SK-N-SH (cell line): ENCODE measurements around the gene ARCN1. TPM values are rescaled to one million over a fixed set of nuclear protein-coding genes. Genes with fewer than 3 reads are reported as not detected.
A peak's percentile ranks its signal among the peaks of the same experiment; 100 is the strongest.

ENCODE experiments used
- CTCF ChIA-PET: fragments of 300-600, 350-600 bp; formaldehyde crosslinking; extraction: SDS; loops from one replicate; lab custom pipeline; 2021; lab: Yijun Ruan, JAX
- POLR2A ChIA-PET: fragments of 350-600 bp; sonication (Branson Sonifier 250); formaldehyde crosslinking; extraction: SDS; loops from one replicate; lab custom pipeline; 2020; ENCODE audit warnings: antibody characterized with exemption, inconsistent platforms; lab: Yijun Ruan, JAX
- DNase-seq: peaks from one replicate; pipeline ENCODE4 v3.0.0; 2012
- H2AFZ ChIP-seq: fragments of 200-600 bp; sonication (generic); 2 replicates; pipeline ENCODE4 v1.8.1; 2016; ENCODE audit warnings: antibody characterized with exemption, mild to moderate bottlenecking, low read depth
- H3F3A ChIP-seq: fragments of 200-600 bp; sonication (generic); replicated peaks from 2 replicates; pipeline ENCODE3; 2016; ENCODE audit warnings: antibody characterized with exemption, mild to moderate bottlenecking; ENCODE audit not compliant: insufficient read depth
- H3K27ac ChIP-seq, 2 experiments: fragments of 200-500 bp in 1 of 2; fragments of 200-600 bp in 1 of 2; sonication (Bioruptor generic) in 1 of 2; sonication (generic), shearing (Covaris generic) in 1 of 2; 2 replicates each; pipeline versions ENCODE4 v1.5.1 to v1.6.1; 2014 to 2016; ENCODE audit warnings: low read depth in 2 of 2, inconsistent platforms in 1 of 2, low read length in 1 of 2, mild to moderate bottlenecking in 1 of 2, mixed read lengths in 1 of 2
- H3K27me3 ChIP-seq: fragments of 200-600 bp; sonication (generic), shearing (Covaris generic); 2 replicates; pipeline ENCODE4 v1.6.1; 2016; ENCODE audit warnings: mixed run types; ENCODE audit not compliant: insufficient read depth
- H3K36me3 ChIP-seq, 2 experiments: fragments of 200-500 bp in 1 of 2; fragments of 200-600 bp in 1 of 2; sonication (Bioruptor generic) in 1 of 2; sonication (generic) in 1 of 2; replicated peaks in 1 of 2; 2 replicates each; pipeline versions ENCODE3 to v1.5.1; 2014 to 2016; ENCODE audit warnings: low read length in 1 of 2, mild to moderate bottlenecking in 1 of 2; ENCODE audit not compliant: insufficient read depth in 2 of 2, control insufficient read depth in 1 of 2
- H3K4me1 ChIP-seq, 2 experiments: fragments of 200-500 bp in 1 of 2; fragments of 200-600 bp in 1 of 2; sonication (Bioruptor generic) in 1 of 2; sonication (generic), shearing (Covaris generic) in 1 of 2; 2 replicates each; pipeline versions ENCODE4 v1.5.1 to v1.6.1; 2014 to 2016; ENCODE audit warnings: low read depth in 1 of 2, low read length in 1 of 2, mixed run types in 1 of 2; ENCODE audit not compliant: insufficient read depth in 2 of 2, control insufficient read depth in 1 of 2
- H3K4me2 ChIP-seq: fragments of 200-600 bp; sonication (generic), shearing (Covaris generic); 2 replicates; pipeline ENCODE4 v1.6.1; 2017; ENCODE audit warnings: mixed run types
- H3K4me3 ChIP-seq, 2 experiments: fragments of 200-500 bp in 1 of 2; fragments of 200-600 bp in 1 of 2; sonication (Bioruptor generic) in 1 of 2; sonication (generic), shearing (Covaris generic) in 1 of 2; 2 replicates each; pipeline versions ENCODE4 v1.5.1 to v1.8.1; 2014 to 2016; ENCODE audit warnings: low read depth in 2 of 2, inconsistent platforms in 1 of 2, low read length in 1 of 2, mild to moderate bottlenecking in 1 of 2, mixed read lengths in 1 of 2, moderate library complexity in 1 of 2
- H3K79me2 ChIP-seq: fragments of 200-600 bp; sonication (generic); 2 replicates; pipeline ENCODE4 v1.8.1; 2017; ENCODE audit warnings: mild to moderate bottlenecking; ENCODE audit not compliant: insufficient read depth
- H3K9ac ChIP-seq: fragments of 200-600 bp; sonication (generic); 2 replicates; pipeline ENCODE4 v1.6.1; 2017; ENCODE audit warnings: mixed run types
- H3K9me2 ChIP-seq: fragments of 200-600 bp; sonication (generic); 2 replicates; pipeline ENCODE4 v1.6.1; 2017; ENCODE audit warnings: mixed run types
- H3K9me3 ChIP-seq: fragments of 200-600 bp; sonication (generic); 2 replicates; pipeline ENCODE4 v1.6.1; 2017; ENCODE audit warnings: mixed run types, mild to moderate bottlenecking, moderate library complexity
- H4K20me1 ChIP-seq: fragments of 200-600 bp; sonication (generic); 2 replicates; pipeline ENCODE4 v1.6.1; 2017; ENCODE audit warnings: mild to moderate bottlenecking, mixed run types; ENCODE audit not compliant: insufficient read depth
- CHD2 ChIP-seq: fragments of 150-350 bp; IDR thresholded peaks from 2 replicates; pipeline ENCODE4 v1.6.1; 2018; ENCODE audit warnings: low read length; ENCODE audit not compliant: partially characterized antibody
- CTCF ChIP-seq: fragments of 200-600 bp; sonication (generic); IDR thresholded peaks from 2 replicates; pipeline ENCODE4 v1.6.1; 2017; ENCODE audit warnings: antibody characterized with exemption, mild to moderate bottlenecking, moderate library complexity
- ELF1 ChIP-seq: IDR thresholded peaks from 2 replicates; pipeline ENCODE4 v1.4.0; 2012
- EP300 ChIP-seq, 2 experiments: IDR thresholded peaks; 2 replicates each; pipeline versions ENCODE4 v1.4.0 to v1.6.1; 2012; ENCODE audit warnings: borderline replicate concordance in 1 of 2, low read depth in 1 of 2, low read length in 1 of 2
- EZH2phosphoT487 ChIP-seq: fragments of 200-600 bp; sonication (generic); IDR thresholded peaks from 2 replicates; pipeline ENCODE4 v1.6.1; 2017; ENCODE audit warnings: low read depth, mixed run types, mild to moderate bottlenecking, antibody characterized with exemption, moderate library complexity, borderline replicate concordance
- FOXM1 ChIP-seq: IDR thresholded peaks from 2 replicates; pipeline ENCODE4 v1.4.0; 2012; ENCODE audit warnings: low read depth, mild to moderate bottlenecking
- GABPA ChIP-seq: IDR thresholded peaks from 2 replicates; pipeline ENCODE4 v1.4.0; 2012; ENCODE audit warnings: low read depth, mild to moderate bottlenecking
- GATA2 ChIP-seq: sonication (generic); formaldehyde crosslinking; IDR thresholded peaks from 2 replicates; pipeline ENCODE4 v1.5.0; 2020; ENCODE audit warnings: mild to moderate bottlenecking, missing genetic modification reagents
- MEF2A ChIP-seq: IDR thresholded peaks from 2 replicates; pipeline ENCODE4 v1.4.0; 2012; ENCODE audit warnings: low read depth, borderline replicate concordance
- MXI1 ChIP-seq: IDR thresholded peaks from 2 replicates; pipeline ENCODE4 v1.6.1; 2012; ENCODE audit warnings: mild to moderate bottlenecking, low read depth, low read length, improper control_type of control experiment
- NFIC ChIP-seq: IDR thresholded peaks from 2 replicates; pipeline ENCODE4 v1.4.0; 2012; ENCODE audit warnings: borderline replicate concordance
- PBX3 ChIP-seq: IDR thresholded peaks from 2 replicates; pipeline ENCODE4; 2012
- RCOR1 ChIP-seq: fragments of 150-350 bp; IDR thresholded peaks from 2 replicates; pipeline ENCODE4 v1.6.1; 2017; ENCODE audit warnings: antibody characterized with exemption, low read length
- REST ChIP-seq: IDR thresholded peaks from 2 replicates; pipeline ENCODE4 v1.6.1; 2012; ENCODE audit warnings: mild to moderate bottlenecking, low read depth, low read length, moderate library complexity
- SMC3 ChIP-seq: IDR thresholded peaks from 2 replicates; pipeline ENCODE4 v1.6.1; 2012; ENCODE audit warnings: low read depth, low read length, improper control_type of control experiment
- TAF1 ChIP-seq: IDR thresholded peaks from 2 replicates; pipeline ENCODE4 v1.6.1; 2012; ENCODE audit warnings: low read depth, mild to moderate bottlenecking, low read length, moderate library complexity, borderline replicate concordance
- TEAD4 ChIP-seq: IDR thresholded peaks from 2 replicates; pipeline ENCODE4 v1.4.0; 2012; ENCODE audit warnings: mild to moderate bottlenecking, borderline replicate concordance; ENCODE audit not compliant: insufficient read depth
- USF1 ChIP-seq: IDR thresholded peaks from 2 replicates; pipeline ENCODE4 v1.4.0; 2012; ENCODE audit warnings: low read depth, borderline replicate concordance
- WGBS: methylation state at CpG from one replicate; pipeline ENCODE4 v1.1.6; 2017; ENCODE audit warnings: low lambda C conversion rate; 5-methylcytosine and 5-hydroxymethylcytosine counted together
- polyA plus RNA-seq, 3 experiments: library from polyadenylated mRNA; depleted of rRNA; stranded (reverse); fragments of >200 nt; gene quantifications; 2 replicates each; pipeline ENCODE4 v1.2.3, GENCODE V29; 2012

The ARCN1 gene
- polyA plus RNA-seq, 1 of the 3 experiments (the other 2 are of a cell fraction), result 128 TPM

- TF ChIP-seq RCOR1 (no peak), EP300 (IDR thresholded peaks at IDR 0.05; ENCODE audit: borderline replicate concordance in 1 of 2, low read depth in 1 of 2, low read length in 1 of 2) (peak in 1 of 2 experiments; percentile 47; a peak in 1 of 4 replicates), FOXM1 (no peak), USF1 (peak; percentile 76), PBX3 (peak; percentile 60), CTCF (no peak), TAF1 (no peak; the same call in 1 of the 2 replicates), TEAD4 (peak; percentile 47; the same call in 1 of the 2 replicates)
- TF ChIP-seq, all 33 proteins: peak for 12
These were observed 50.4 kb downstream of the ARCN1 start (continued) for GRCh38 chr11:118622376-118623268.

GRCh38 chr11:118623269-118623655 lies 51.1 kb downstream of the ARCN1 start:
- 0% methylated on average over 3 of the region's 4 CpGs for WGBS
- Histone ChIP-seq H4K20me1 (peaks cover 48% of the 10 kb centered on the region), H3K79me2 (peaks cover 82% of the 10 kb centered on the region), H3K4me2 (peak overlapping the region; percentile 100), H3K4me1 (peaks cover 31 to 59% of the 10 kb centered on the region in 2 experiments), H3K27ac (peak overlapping the region; percentile 97 to 100), H3K9me2 (no peaks in the 10 kb centered on the region), H3K9ac (peak overlapping the region; percentile 86), H3F3A (peaks cover 44% of the 10 kb centered on the region), H3K4me3 (peak overlapping the region; percentile 79 to 95), H2AFZ (no peak overlapping the region), H3K9me3 (no peaks in the 10 kb centered on the region), H3K36me3 (peaks cover 30 to 37% of the 10 kb centered on the region in 2 experiments), H3K27me3 (no peaks in the 10 kb centered on the region)
- POLR2A ChIA-PET, result interaction anchor here (0.8 to 3.1 kb wide), 4 partner anchors 9 to 166 kb away, joined by 3 to 30 read pairs (median 5); no protein-coding TSS in a partner anchor
- CTCF ChIA-PET, result interaction anchor here (0.9 to 8.1 kb wide), 6 partner anchors 18 to 715 kb away, joined by 3 to 63 read pairs (median 14); partner anchors contain the start of gene PHLDB1
- peak; percentile 78 for DNase-seq
- TF ChIP-seq NFIC (peak; percentile 88), ELF1 (no peak), GABPA (no peak), MEF2A (no peak), CHD2 (peak; percentile 35), MXI1 (peak; percentile 23; the same call in 1 of the 2 replicates), EZH2phosphoT487 (no peak), GATA2 (CRISPR knock-in tag) (no peak), SMC3 (no peak), CTCF (no peak), REST (no peak)
